Liver (tissue), 9 donors: ENCODE measurements around the gene CNTN3. TPM values are rescaled to one million over a fixed set of nuclear protein-coding genes. Genes with fewer than 3 reads are reported as not detected.

ENCODE experiments used
- DNase-seq: peaks from one replicate; pipeline ENCODE4 v3.0.0-alpha.2; 2017; ENCODE audit warnings: low spot score
- H3K27ac ChIP-seq, 2 donors: one replicate each; pipeline ENCODE4 v1.7.0; 2013; ENCODE audit warnings: inconsistent platforms in 2 of 2, low read length in 2 of 2, control low read depth in 1 of 2, low read depth in 1 of 2, mild to moderate bottlenecking in 1 of 2
- H3K27me3 ChIP-seq, 4 donors: one replicate each; pipeline versions ENCODE4 v1.6.1 to v1.7.0; 2013; ENCODE audit warnings: low read length in 3 of 4, inconsistent platforms in 1 of 4, mild to moderate bottlenecking in 1 of 4, moderate library complexity in 1 of 4; ENCODE audit not compliant: control insufficient read depth in 4 of 4, insufficient read depth in 4 of 4
- H3K36me3 ChIP-seq, 4 donors: one replicate each; pipeline versions ENCODE4 v1.6.1 to v1.7.0; 2013; ENCODE audit warnings: low read length in 3 of 4, mild to moderate bottlenecking in 3 of 4, low read depth in 1 of 4, moderate library complexity in 1 of 4; ENCODE audit not compliant: control insufficient read depth in 4 of 4, insufficient read depth in 3 of 4
- H3K4me1 ChIP-seq, 4 donors: one replicate each; pipeline versions ENCODE4 v1.6.1 to v1.7.0; 2013; ENCODE audit warnings: low read length in 3 of 4, mild to moderate bottlenecking in 3 of 4, moderate library complexity in 1 of 4; ENCODE audit not compliant: control insufficient read depth in 4 of 4, insufficient read depth in 4 of 4
- H3K4me3 ChIP-seq, 3 donors: one replicate each; pipeline versions ENCODE4 v1.6.1 to v1.7.0; 2013; ENCODE audit warnings: low read length in 3 of 3, control low read depth in 1 of 3, low read depth in 1 of 3, mild to moderate bottlenecking in 1 of 3
- H3K9ac ChIP-seq, 2 donors: one replicate each; pipeline ENCODE4 v1.7.0; 2013; ENCODE audit warnings: low read length in 2 of 2, mild to moderate bottlenecking in 2 of 2, moderate library complexity in 2 of 2, control low read depth in 1 of 2, low read depth in 1 of 2
- H3K9me3 ChIP-seq, 4 donors: one replicate each; pipeline versions ENCODE4 v1.6.1 to v1.7.0; 2013; ENCODE audit warnings: low read length in 3 of 4; ENCODE audit not compliant: control insufficient read depth in 4 of 4
- EGR1 ChIP-seq, 2 donors: IDR thresholded peaks; 2 replicates each; pipeline ENCODE4 v1.6.1; 2016 to 2018; ENCODE audit warnings: antibody characterized with exemption in 2 of 2, low read depth in 2 of 2
- FOXA1 ChIP-seq: IDR thresholded peaks from 2 replicates; pipeline ENCODE4 v1.6.1; 2016; ENCODE audit warnings: antibody characterized with exemption
- FOXA2 ChIP-seq: IDR thresholded peaks from 2 replicates; pipeline ENCODE4 v1.6.1; 2016; ENCODE audit warnings: antibody characterized with exemption
- HNF4A ChIP-seq, 2 donors: conservative IDR thresholded peaks; 2 replicates each; pipeline ENCODE4 v1.6.1; 2016; ENCODE audit warnings: antibody characterized with exemption in 2 of 2, mild to moderate bottlenecking in 2 of 2
- HNF4G ChIP-seq: IDR thresholded peaks from 2 replicates; pipeline ENCODE4 v1.6.1; 2016; ENCODE audit warnings: antibody characterized with exemption
- JUND ChIP-seq, 2 donors: IDR thresholded peaks; 2 replicates each; pipeline ENCODE4 v1.6.1; 2016; ENCODE audit warnings: antibody characterized with exemption in 2 of 2
- NR2F2 ChIP-seq: IDR thresholded peaks from 2 replicates; pipeline ENCODE4 v1.6.1; 2016; ENCODE audit warnings: antibody characterized with exemption
- RAD21 ChIP-seq, 2 donors: IDR thresholded peaks; 2 replicates each; pipeline ENCODE4 v1.6.1; 2016; ENCODE audit warnings: antibody characterized with exemption in 2 of 2, mild to moderate bottlenecking in 2 of 2
- RXRA ChIP-seq, 2 donors: IDR thresholded peaks; 2 replicates each; pipeline ENCODE4 v1.6.1; 2017 to 2018; ENCODE audit warnings: antibody characterized with exemption in 2 of 2, mild to moderate bottlenecking in 1 of 2
- SP1 ChIP-seq: IDR thresholded peaks from 2 replicates; pipeline ENCODE4 v1.6.1; 2018; ENCODE audit warnings: antibody characterized with exemption, mild to moderate bottlenecking
- TAF1 ChIP-seq: conservative IDR thresholded peaks from 2 replicates; pipeline ENCODE4 v1.6.1; 2016; ENCODE audit warnings: antibody characterized with exemption, mild to moderate bottlenecking
- YY1 ChIP-seq: IDR thresholded peaks from 2 replicates; pipeline ENCODE4 v1.6.1; 2016; ENCODE audit warnings: antibody characterized with exemption, mild to moderate bottlenecking
- WGBS: extraction: QIAGEN DNeasy Blood & Tissue Kit; methylation state at CpG from one replicate; pipeline ENCODE4 v1.1.7; 2013; 5-methylcytosine and 5-hydroxymethylcytosine counted together
- polyA plus RNA-seq, 2 donors: library from polyadenylated mRNA; stranded (reverse) in 1 of 2; unstranded in 1 of 2; fragments of 200-250 nt in 1 of 2; fragments of >200 nt in 1 of 2; fragmentation: Nextera tagmentation in 1 of 2; extraction: Ambion mirVana in 1 of 2; gene quantifications; one replicate each; pipeline versions ENCODE4 v1.2.1 to v1.2.3, GENCODE V29; 2013 to 2015
- total RNA-seq, 2 donors: library from RNA; depleted of rRNA; stranded (reverse); fragments of >200 nt; gene quantifications; one replicate each; pipeline ENCODE4 v1.2.3, GENCODE V29; 2014
- TF ChIP-seq, protein P1 (sequence below): IDR thresholded peaks from 2 replicates; pipeline ENCODE4 v1.6.1; 2016; ENCODE audit warnings: antibody characterized with exemption
- TF ChIP-seq, protein P2 (sequence below): IDR thresholded peaks from 2 replicates; pipeline ENCODE4 v1.6.1; 2016; ENCODE audit warnings: antibody characterized with exemption, mild to moderate bottlenecking
- TF ChIP-seq, protein P3 (sequence below): fragments of 150-350 bp; IDR thresholded peaks from 2 replicates; pipeline ENCODE4 v1.5.1; 2017; ENCODE audit warnings: improper control_type of control experiment, low read depth, low read length; ENCODE audit not compliant: missing input control
- TF ChIP-seq, protein P4 (sequence below): IDR thresholded peaks from 2 replicates; pipeline ENCODE4 v1.6.1; 2016; ENCODE audit warnings: antibody characterized with exemption
- TF ChIP-seq, protein P5 (sequence below): IDR thresholded peaks from 2 replicates; pipeline ENCODE4 v1.6.1; 2016; ENCODE audit warnings: antibody characterized with exemption
- donor health status: healthy.
- donor health status: healthy.
- donor health status: healthy.
- donor health status: healthy.
- donor health status: healthy.

The CNTN3 gene
- total and polyA plus RNA-seq, 4 donors: 0.09 to 1.0 (median 0.81) TPM

DNA sequence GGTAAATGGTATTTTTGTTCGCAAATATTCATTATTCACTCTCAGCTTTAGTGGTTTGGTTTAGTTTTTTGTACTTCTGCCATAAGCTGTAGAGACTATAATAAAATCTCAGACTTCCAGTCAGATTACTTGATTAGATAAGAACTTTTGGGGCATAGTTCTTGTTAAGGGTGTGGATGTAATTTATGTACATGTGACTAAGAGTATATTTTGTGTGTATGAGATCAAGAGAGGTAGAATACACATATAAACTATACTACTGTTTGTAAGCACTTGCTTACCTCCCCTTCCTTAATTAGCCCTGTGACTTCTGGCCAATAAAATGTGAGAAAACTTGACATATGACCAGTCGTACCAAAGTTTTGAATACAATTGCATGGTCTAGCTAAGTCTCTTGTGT is 12.0 kb downstream of the CNTN3 start:
- peaks cover 0 to 2% (median under 1%) of the 10 kb centered on the region in 4 donors for H3K4me1 ChIP-seq
- H3K27me3 ChIP-seq: no peaks in the 10 kb centered on the region
- no peak for DNase-seq
- no peak overlapping the region for H3K27ac ChIP-seq
- no peak overlapping the region for H3K9ac ChIP-seq
- no peaks in the 10 kb centered on the region for H3K36me3 ChIP-seq
- H3K4me3 ChIP-seq: no peak overlapping the region
- no peaks in the 10 kb centered on the region for H3K9me3 ChIP-seq
- whole genome bisulfite sequencing: 82% methylated on average over 2 of the region's 2 CpGs
- TF ChIP-seq SP1: no peak

DNA sequence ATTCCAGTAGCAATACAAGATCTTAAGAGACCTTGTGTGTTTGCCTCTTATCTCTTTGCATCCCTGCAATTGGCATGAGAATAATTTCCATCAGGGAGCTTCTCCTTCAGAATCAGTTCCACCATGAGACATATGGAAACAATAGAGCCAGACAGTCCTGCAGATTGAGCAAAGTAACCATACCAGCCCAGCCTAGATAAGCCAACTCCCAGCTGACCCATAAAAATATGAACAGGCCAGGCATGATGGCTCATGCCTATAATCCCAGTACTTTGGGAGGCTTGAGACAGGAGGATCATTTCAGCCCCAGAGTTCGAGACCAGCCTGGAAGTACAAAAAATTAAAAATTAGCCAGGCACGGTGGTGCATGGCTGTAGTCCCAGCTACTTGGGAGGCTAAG is 12.7 kb downstream of the CNTN3 start:
- Histone ChIP-seq H3K36me3 (no peaks in the 10 kb centered on the region), H3K9me3 (no peaks in the 10 kb centered on the region), H3K27ac (no peak overlapping the region), H3K4me3 (no peak overlapping the region), H3K4me1 (peaks cover 0 to 2% (median 0%) of the 10 kb centered on the region in 4 donors), H3K27me3 (no peaks in the 10 kb centered on the region), H3K9ac (no peak overlapping the region)
- no peak for DNase-seq
- WGBS: 84% methylated on average over 2 of the region's 2 CpGs
- TF ChIP-seq HNF4A (conservative IDR thresholded peaks at IDR 0.05): no peak
- TF ChIP-seq, protein P1, sequence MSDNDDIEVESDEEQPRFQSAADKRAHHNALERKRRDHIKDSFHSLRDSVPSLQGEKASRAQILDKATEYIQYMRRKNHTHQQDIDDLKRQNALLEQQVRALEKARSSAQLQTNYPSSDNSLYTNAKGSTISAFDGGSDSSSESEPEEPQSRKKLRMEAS: no peak
- no peak for TF ChIP-seq RAD21 (IDR thresholded peaks at IDR 0.05)
- TF ChIP-seq FOXA2: no peak
- TF ChIP-seq TAF1: no peak
- TF ChIP-seq, protein P2, sequence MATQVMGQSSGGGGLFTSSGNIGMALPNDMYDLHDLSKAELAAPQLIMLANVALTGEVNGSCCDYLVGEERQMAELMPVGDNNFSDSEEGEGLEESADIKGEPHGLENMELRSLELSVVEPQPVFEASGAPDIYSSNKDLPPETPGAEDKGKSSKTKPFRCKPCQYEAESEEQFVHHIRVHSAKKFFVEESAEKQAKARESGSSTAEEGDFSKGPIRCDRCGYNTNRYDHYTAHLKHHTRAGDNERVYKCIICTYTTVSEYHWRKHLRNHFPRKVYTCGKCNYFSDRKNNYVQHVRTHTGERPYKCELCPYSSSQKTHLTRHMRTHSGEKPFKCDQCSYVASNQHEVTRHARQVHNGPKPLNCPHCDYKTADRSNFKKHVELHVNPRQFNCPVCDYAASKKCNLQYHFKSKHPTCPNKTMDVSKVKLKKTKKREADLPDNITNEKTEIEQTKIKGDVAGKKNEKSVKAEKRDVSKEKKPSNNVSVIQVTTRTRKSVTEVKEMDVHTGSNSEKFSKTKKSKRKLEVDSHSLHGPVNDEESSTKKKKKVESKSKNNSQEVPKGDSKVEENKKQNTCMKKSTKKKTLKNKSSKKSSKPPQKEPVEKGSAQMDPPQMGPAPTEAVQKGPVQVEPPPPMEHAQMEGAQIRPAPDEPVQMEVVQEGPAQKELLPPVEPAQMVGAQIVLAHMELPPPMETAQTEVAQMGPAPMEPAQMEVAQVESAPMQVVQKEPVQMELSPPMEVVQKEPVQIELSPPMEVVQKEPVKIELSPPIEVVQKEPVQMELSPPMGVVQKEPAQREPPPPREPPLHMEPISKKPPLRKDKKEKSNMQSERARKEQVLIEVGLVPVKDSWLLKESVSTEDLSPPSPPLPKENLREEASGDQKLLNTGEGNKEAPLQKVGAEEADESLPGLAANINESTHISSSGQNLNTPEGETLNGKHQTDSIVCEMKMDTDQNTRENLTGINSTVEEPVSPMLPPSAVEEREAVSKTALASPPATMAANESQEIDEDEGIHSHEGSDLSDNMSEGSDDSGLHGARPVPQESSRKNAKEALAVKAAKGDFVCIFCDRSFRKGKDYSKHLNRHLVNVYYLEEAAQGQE: no peak
- TF ChIP-seq FOXA1: no peak
- TF ChIP-seq YY1: no peak
- TF ChIP-seq JUND (IDR thresholded peaks at IDR 0.05): no peak
- TF ChIP-seq, protein P3, sequence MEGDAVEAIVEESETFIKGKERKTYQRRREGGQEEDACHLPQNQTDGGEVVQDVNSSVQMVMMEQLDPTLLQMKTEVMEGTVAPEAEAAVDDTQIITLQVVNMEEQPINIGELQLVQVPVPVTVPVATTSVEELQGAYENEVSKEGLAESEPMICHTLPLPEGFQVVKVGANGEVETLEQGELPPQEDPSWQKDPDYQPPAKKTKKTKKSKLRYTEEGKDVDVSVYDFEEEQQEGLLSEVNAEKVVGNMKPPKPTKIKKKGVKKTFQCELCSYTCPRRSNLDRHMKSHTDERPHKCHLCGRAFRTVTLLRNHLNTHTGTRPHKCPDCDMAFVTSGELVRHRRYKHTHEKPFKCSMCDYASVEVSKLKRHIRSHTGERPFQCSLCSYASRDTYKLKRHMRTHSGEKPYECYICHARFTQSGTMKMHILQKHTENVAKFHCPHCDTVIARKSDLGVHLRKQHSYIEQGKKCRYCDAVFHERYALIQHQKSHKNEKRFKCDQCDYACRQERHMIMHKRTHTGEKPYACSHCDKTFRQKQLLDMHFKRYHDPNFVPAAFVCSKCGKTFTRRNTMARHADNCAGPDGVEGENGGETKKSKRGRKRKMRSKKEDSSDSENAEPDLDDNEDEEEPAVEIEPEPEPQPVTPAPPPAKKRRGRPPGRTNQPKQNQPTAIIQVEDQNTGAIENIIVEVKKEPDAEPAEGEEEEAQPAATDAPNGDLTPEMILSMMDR: no peak
- TF ChIP-seq EGR1 (IDR thresholded peaks at IDR 0.05; ENCODE audit: low read depth in 2 of 2): no peak
- no peak for TF ChIP-seq RXRA (IDR thresholded peaks at IDR 0.05)
- no peak for TF ChIP-seq NR2F2
- TF ChIP-seq, protein P4, sequence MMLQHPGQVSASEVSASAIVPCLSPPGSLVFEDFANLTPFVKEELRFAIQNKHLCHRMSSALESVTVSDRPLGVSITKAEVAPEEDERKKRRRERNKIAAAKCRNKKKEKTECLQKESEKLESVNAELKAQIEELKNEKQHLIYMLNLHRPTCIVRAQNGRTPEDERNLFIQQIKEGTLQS: no peak
- TF ChIP-seq, protein P5, sequence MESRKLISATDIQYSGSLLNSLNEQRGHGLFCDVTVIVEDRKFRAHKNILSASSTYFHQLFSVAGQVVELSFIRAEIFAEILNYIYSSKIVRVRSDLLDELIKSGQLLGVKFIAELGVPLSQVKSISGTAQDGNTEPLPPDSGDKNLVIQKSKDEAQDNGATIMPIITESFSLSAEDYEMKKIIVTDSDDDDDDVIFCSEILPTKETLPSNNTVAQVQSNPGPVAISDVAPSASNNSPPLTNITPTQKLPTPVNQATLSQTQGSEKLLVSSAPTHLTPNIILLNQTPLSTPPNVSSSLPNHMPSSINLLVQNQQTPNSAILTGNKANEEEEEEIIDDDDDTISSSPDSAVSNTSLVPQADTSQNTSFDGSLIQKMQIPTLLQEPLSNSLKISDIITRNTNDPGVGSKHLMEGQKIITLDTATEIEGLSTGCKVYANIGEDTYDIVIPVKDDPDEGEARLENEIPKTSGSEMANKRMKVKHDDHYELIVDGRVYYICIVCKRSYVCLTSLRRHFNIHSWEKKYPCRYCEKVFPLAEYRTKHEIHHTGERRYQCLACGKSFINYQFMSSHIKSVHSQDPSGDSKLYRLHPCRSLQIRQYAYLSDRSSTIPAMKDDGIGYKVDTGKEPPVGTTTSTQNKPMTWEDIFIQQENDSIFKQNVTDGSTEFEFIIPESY: no peak
- TF ChIP-seq HNF4G: no peak
